ENCODE data around the gene TUBA1C.
A peak's percentile ranks its signal among the peaks of the same experiment; 100 is the strongest.

- TF ChIP-seq, protein P1, sequence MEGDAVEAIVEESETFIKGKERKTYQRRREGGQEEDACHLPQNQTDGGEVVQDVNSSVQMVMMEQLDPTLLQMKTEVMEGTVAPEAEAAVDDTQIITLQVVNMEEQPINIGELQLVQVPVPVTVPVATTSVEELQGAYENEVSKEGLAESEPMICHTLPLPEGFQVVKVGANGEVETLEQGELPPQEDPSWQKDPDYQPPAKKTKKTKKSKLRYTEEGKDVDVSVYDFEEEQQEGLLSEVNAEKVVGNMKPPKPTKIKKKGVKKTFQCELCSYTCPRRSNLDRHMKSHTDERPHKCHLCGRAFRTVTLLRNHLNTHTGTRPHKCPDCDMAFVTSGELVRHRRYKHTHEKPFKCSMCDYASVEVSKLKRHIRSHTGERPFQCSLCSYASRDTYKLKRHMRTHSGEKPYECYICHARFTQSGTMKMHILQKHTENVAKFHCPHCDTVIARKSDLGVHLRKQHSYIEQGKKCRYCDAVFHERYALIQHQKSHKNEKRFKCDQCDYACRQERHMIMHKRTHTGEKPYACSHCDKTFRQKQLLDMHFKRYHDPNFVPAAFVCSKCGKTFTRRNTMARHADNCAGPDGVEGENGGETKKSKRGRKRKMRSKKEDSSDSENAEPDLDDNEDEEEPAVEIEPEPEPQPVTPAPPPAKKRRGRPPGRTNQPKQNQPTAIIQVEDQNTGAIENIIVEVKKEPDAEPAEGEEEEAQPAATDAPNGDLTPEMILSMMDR (optimal IDR thresholded peaks at IDR 0.05 in 1 of 3, IDR thresholded peaks at IDR 0.05 in 1 of 3, conservative IDR thresholded peaks at IDR 0.05 in 1 of 3; ENCODE audit: extremely low read depth in 1 of 3, insufficient read depth in 2 of 3, low read length in 3 of 3) = peak in 2 of 3 experiments; percentile 26 to 40
- no peak for TF ChIP-seq EZH2 (IDR thresholded peaks at IDR 0.05; ENCODE audit: low read length)
Observed at GRCh38 chr12:49298160-49298559, 33.3 kb downstream of the TUBA1C start.
